ENCODE results near the gene CGREF1. TPM values are rescaled to one million over a fixed set of nuclear protein-coding genes. Genes with fewer than 3 reads are reported as not detected.

CGREF1 gene
- total RNA-seq, 1 experiment from 2014 or later = 2.1 TPM

- DNase-seq = peak; percentile 96
- Histone ChIP-seq H2BK15ac (ENCODE audit: low read depth, low read length) (peak within 1 kb of the TSS; percentile 41; the same call in 1 of the 2 replicates), H3T11ph (ENCODE audit: low read length) (no peak within 1 kb of the TSS), H3K9ac (ENCODE audit: extremely low read depth, insufficient read length, low read length) (peak within 1 kb of the TSS; percentile 71), H3K4me2 (ENCODE audit: insufficient read depth, insufficient read length, low read length) (peak within 1 kb of the TSS; percentile 59), H3K79me2 (ENCODE audit: insufficient read depth, low read length) (no peaks in the 10 kb centered on the region), H3K23ac (ENCODE audit: insufficient read length, low read depth, low read length) (no peak within 1 kb of the TSS), H3K9me3 (ENCODE audit: control insufficient read depth, low read depth, low read length) (no peaks in the 10 kb centered on the region), H3K27ac (ENCODE audit: insufficient read length, low read depth, low read length) (no peak within 1 kb of the TSS), H4K91ac (ENCODE audit: insufficient read length, low read depth, low read length) (no peak within 1 kb of the TSS), H4K5ac (ENCODE audit: insufficient read length, low read depth, low read length) (no peak within 1 kb of the TSS), H2BK120ac (ENCODE audit: low read depth, low read length, poor library complexity, severe bottlenecking) (no peak within 1 kb of the TSS), H2AFZ (ENCODE audit: low read length) (peak within 1 kb of the TSS; percentile 10), H4K20me1 (ENCODE audit: control insufficient read depth, insufficient read depth, insufficient read length) (no peaks in the 10 kb centered on the region), H3K4me1 (ENCODE audit: insufficient read depth, low read length) (peaks cover 4% of the 10 kb centered on the region; the same call in 1 of the 2 replicates), H3K14ac (ENCODE audit: insufficient read depth, low read length) (peak within 1 kb of the TSS; percentile 85; the same call in 1 of the 2 replicates), H3K23me2 (ENCODE audit: insufficient read length, low read depth, low read length, poor library complexity, severe bottlenecking) (peaks cover 10% of the 10 kb centered on the region), H4K8ac (replicated peaks; ENCODE audit: insufficient read length, low read depth, low read length) (no peak within 1 kb of the TSS), H3K4ac (ENCODE audit: low read depth, low read length) (no peak within 1 kb of the TSS), H3K56ac (ENCODE audit: insufficient read length, low read depth, low read length) (no peak within 1 kb of the TSS), H3K18ac (ENCODE audit: insufficient read length, low read depth, low read length) (peak within 1 kb of the TSS; percentile 44), H3K27me3 (ENCODE audit: insufficient read depth, low read length) (no peaks in the 10 kb centered on the region), H2BK20ac (ENCODE audit: low read depth, low read length, poor library complexity, severe bottlenecking) (no peak within 1 kb of the TSS), H2AK5ac (ENCODE audit: insufficient read length, low read length) (no peak within 1 kb of the TSS), H2BK12ac (ENCODE audit: insufficient read length, low read depth, low read length) (no peak within 1 kb of the TSS), H3K79me1 (ENCODE audit: insufficient read depth, low read depth, low read length, poor library complexity, severe bottlenecking) (no peaks in the 10 kb centered on the region), H2BK5ac (ENCODE audit: insufficient read length, low read length) (no peak within 1 kb of the TSS)
- Mint-ChIP-seq H3K4me1 (peaks cover 10 to 14% of the 10 kb centered on the region in 2 experiments), H3K9me3 (peaks cover 7 to 16% of the 10 kb centered on the region in 2 experiments), H3K27ac (peak within 1 kb of the TSS; percentile 94 to 99 (median 99)), H3K27me3 (ENCODE audit: low read depth) (peaks cover 9% of the 10 kb centered on the region), H3K4me3 (peak within 1 kb of the TSS; percentile 94 to 97), H3K36me3 (ENCODE audit: insufficient read depth in 1 of 3, low read depth in 3 of 3) (peaks cover 23 to 33% (median 31%) of the 10 kb centered on the region in 3 experiments)
- TF ChIP-seq CTCF (conservative IDR thresholded peaks at IDR 0.05) = no peak
- WGBS (ENCODE audit: extremely low coverage, insufficient read length, low lambda C conversion rate) = no CpG with 5 or more reads among the region's 67 CpGs
Measured at GRCh38 chr2:27050996-27051901, 67.7 kb downstream of the CGREF1 start, which contains the start of gene AGBL5. Gene AGBL5 (plus strand): TSS chr2:27051668. CDS start chr2:27052959, 1,291 bp downstream.

Other genes with a start within 250 kb of the CGREF1 start
- gene MAPRE3, start 148.5 kb downstream of the CGREF1 start, total RNA-seq (2021) = 1.9 and 2.0 TPM in 2 replicates
- 53.9 and 55.3 TPM in 2 replicates for gene TMEM214, start 86.2 kb downstream of the CGREF1 start, total RNA-seq (2021)
- 55.4 and 58.3 TPM in 2 replicates for gene AGBL5, start 67.5 kb downstream of the CGREF1 start, total RNA-seq (2021)
- 214 and 215 TPM in 2 replicates for gene OST4, start 47.5 kb downstream of the CGREF1 start, total RNA-seq (2021)
- gene EMILIN1, start 40.5 kb downstream of the CGREF1 start, total RNA-seq (2021) = 1.2 and 1.8 TPM in 2 replicates
- 12.1 and 12.2 TPM in 2 replicates for gene KHK, start 32.4 kb downstream of the CGREF1 start, total RNA-seq (2021)
- gene ABHD1, start 4.7 kb upstream of the CGREF1 start, total RNA-seq (2021) = 0.31 and 0.61 TPM in 2 replicates
- 43.6 and 45.6 TPM in 2 replicates for gene PREB, start 15.5 kb upstream of the CGREF1 start, total RNA-seq (2021)
- gene PRR30, start 20.3 kb upstream of the CGREF1 start, total RNA-seq (2021) = not detected in 2 replicates
- not detected in 2 replicates for gene TCF23, start 29.9 kb upstream of the CGREF1 start, total RNA-seq (2021)
- gene ATRAID, start 92.9 kb upstream of the CGREF1 start, total RNA-seq (2021) = 106 and 108 TPM in 2 replicates
- gene SLC5A6, start 93.1 kb upstream of the CGREF1 start, total RNA-seq (2021) = 112 and 122 TPM in 2 replicates
- 117 and 130 TPM in 2 replicates for gene CAD, start 98.2 kb upstream of the CGREF1 start, total RNA-seq (2021)
- 2.5 and 3.4 TPM in 2 replicates for gene SLC30A3, start 143.9 kb upstream of the CGREF1 start, total RNA-seq (2021)
- 0.37 and 0.44 TPM in 2 replicates for gene DNAJC5G, start 156.3 kb upstream of the CGREF1 start, total RNA-seq (2021)
- 4.6 and 5.0 TPM in 2 replicates for gene TRIM54, start 163.3 kb upstream of the CGREF1 start, total RNA-seq (2021)
- gene UCN, start 189.3 kb upstream of the CGREF1 start, total RNA-seq (2021) = 0.77 and 1.5 TPM in 2 replicates
- 55.4 and 59.4 TPM in 2 replicates for gene MPV17, start 204.0 kb upstream of the CGREF1 start, total RNA-seq (2021)
- gene GTF3C2, start 237.6 kb upstream of the CGREF1 start, total RNA-seq (2021) = 109 TPM in 2 replicates

Data from H9 (cell line).